Panc1 (cell line): ENCODE data around the gene BPGM. TPM values are rescaled to one million over a fixed set of nuclear protein-coding genes. Genes with fewer than 3 reads are reported as not detected.

Source experiments
- ATAC-seq: fragments of 200-7000 bp; cut with Tn5 transposase; 2 replicates; pipeline ENCODE4 v1.9.1; 2020; ENCODE audit warnings: mild to moderate bottlenecking, moderate library complexity
- BruUV-seq: library from RNA; stranded (reverse); fragments of 400-500 nt; replicated peaks from 2 replicates; lab custom pipeline; 2021; lab: Mats Ljungman, UMichigan
- CTCF ChIA-PET: fragments of 300-600 bp; sonication (Branson Sonifier 250); formaldehyde crosslinking; loops from one replicate; lab custom pipeline; 2022; ENCODE audit warnings: antibody characterized with exemption; lab: Charles Lee
- POLR2A ChIA-PET: fragments of 300-600 bp; sonication (Branson Sonifier 250); formaldehyde crosslinking; loops from one replicate; lab custom pipeline; 2022; ENCODE audit warnings: antibody characterized with exemption; lab: Charles Lee
- DNase-seq: peaks from one replicate; pipeline ENCODE4 v3.0.0-alpha.2; 2010; ENCODE audit warnings: low read depth, low spot score
- H3K27ac ChIP-seq: 2 replicates; pipeline ENCODE4 v1.5.1; 2011; ENCODE audit warnings: mild to moderate bottlenecking, low read length, inconsistent platforms
- H3K27me3 ChIP-seq: fragments of 200-500 bp; sonication (Bioruptor generic); 2 replicates; pipeline ENCODE4 v1.6.0; 2014; ENCODE audit warnings: low read length, inconsistent platforms; ENCODE audit not compliant: control insufficient read depth, insufficient read depth
- H3K36me3 ChIP-seq: fragments of 200-500 bp; sonication (Bioruptor generic); 2 replicates; pipeline ENCODE4 v1.5.1; 2014; ENCODE audit warnings: inconsistent platforms, mild to moderate bottlenecking, low read length, moderate library complexity; ENCODE audit not compliant: control insufficient read depth, insufficient read depth
- H3K4me1 ChIP-seq: 2 replicates; pipeline ENCODE4 v1.5.1; 2011; ENCODE audit warnings: inconsistent platforms, mild to moderate bottlenecking, low read length, moderate library complexity; ENCODE audit not compliant: control insufficient read depth, insufficient read depth
- H3K4me3 ChIP-seq, 2 experiments: 2 replicates each; pipeline ENCODE4 v1.5.1; 2011 to 2012; ENCODE audit warnings: low read depth in 2 of 2, low read length in 2 of 2, mild to moderate bottlenecking in 2 of 2, inconsistent platforms in 1 of 2, moderate library complexity in 1 of 2
- H3K9me3 ChIP-seq: fragments of 200-500 bp; sonication (Bioruptor generic); 2 replicates; pipeline ENCODE4 v1.5.1; 2014; ENCODE audit warnings: low read depth, mild to moderate bottlenecking, inconsistent platforms, low read length, moderate library complexity; ENCODE audit not compliant: control insufficient read depth, insufficient read depth
- POLR2AphosphoS5 ChIP-seq: IDR thresholded peaks from 2 replicates; pipeline ENCODE4 v1.6.1; 2012; ENCODE audit warnings: mild to moderate bottlenecking, low read depth, low read length, moderate library complexity
- SIN3A ChIP-seq: IDR thresholded peaks from 2 replicates; pipeline ENCODE4 v1.6.1; 2012; ENCODE audit warnings: low read depth, mild to moderate bottlenecking, low read length, moderate library complexity, borderline replicate concordance; ENCODE audit not compliant: insufficient read depth
- TCF7L2 ChIP-seq: IDR thresholded peaks from 2 replicates; pipeline ENCODE4 v1.6.1; 2011; ENCODE audit warnings: mild to moderate bottlenecking, low read depth, low read length, inconsistent platforms
- in situ Hi-C: cut with HindIII; loops from 2 replicates; pipeline ENCODE4 v1.10.0; 2016; ENCODE audit warnings: low sequenced_read_pairs, low pct_unique_long_range_greater_than_20kb
- intact Hi-C: fragments of 100-400 bp; cut with micrococcal nuclease; formaldehyde crosslinking; loops from one replicate; pipeline ENCODE4 v1.10.0; 2022; ENCODE audit not compliant: unreplicated experiment
- total RNA-seq: library from RNA; stranded (reverse); gene quantifications from one replicate; pipeline ENCODE4 v1.2.1, GENCODE V29; 2021; ENCODE audit not compliant: unreplicated experiment
- TF ChIP-seq, protein P1 (sequence below): fragments of 450-650 bp; IDR thresholded peaks from 2 replicates; pipeline ENCODE4 v1.5.1; 2017; ENCODE audit warnings: mild to moderate bottlenecking
- TF ChIP-seq, protein P2 (sequence below), 2 experiments: IDR thresholded peaks; 2 replicates each; pipeline ENCODE4 v1.6.1; 2011 to 2012; ENCODE audit warnings: low read depth in 2 of 2, control low read depth in 1 of 2, low read length in 1 of 2, mild to moderate bottlenecking in 1 of 2, moderate library complexity in 1 of 2; ENCODE audit not compliant: insufficient read depth in 1 of 2

BPGM gene
- total RNA-seq, 1 experiment from 2014 or later, result 10.7 TPM

DNA sequence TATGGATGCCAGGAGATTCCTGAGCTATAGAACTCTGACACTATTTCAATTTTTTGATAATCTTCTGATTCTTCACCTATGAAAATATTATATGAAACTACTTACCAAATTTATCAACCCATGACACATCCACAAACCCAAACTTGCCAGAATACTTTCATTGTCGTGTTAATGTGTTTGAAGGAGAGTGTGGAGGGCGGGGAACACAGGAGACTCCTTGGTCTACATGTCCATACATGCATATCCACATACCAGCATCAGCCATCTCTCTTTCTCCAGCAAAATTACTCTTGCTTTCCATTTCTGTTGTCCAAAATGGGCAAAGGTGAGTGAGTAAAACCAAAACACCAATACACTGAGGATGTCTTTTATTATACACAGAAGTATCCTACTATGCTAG is 23.5 kb upstream of the BPGM start:
- ATAC-seq, result no peak
- Histone ChIP-seq H3K4me3 (no peak overlapping the region), H3K27me3 (peaks cover 6% of the 10 kb centered on the region; the same call in 1 of the 2 replicates), H3K27ac (no peak overlapping the region), H3K9me3 (no peaks in the 10 kb centered on the region), H3K36me3 (no peaks in the 10 kb centered on the region), H3K4me1 (no peaks in the 10 kb centered on the region)
- POLR2A ChIA-PET, result no interaction called here
- no TSS peak for BruUV-seq
- TF ChIP-seq, protein P1, sequence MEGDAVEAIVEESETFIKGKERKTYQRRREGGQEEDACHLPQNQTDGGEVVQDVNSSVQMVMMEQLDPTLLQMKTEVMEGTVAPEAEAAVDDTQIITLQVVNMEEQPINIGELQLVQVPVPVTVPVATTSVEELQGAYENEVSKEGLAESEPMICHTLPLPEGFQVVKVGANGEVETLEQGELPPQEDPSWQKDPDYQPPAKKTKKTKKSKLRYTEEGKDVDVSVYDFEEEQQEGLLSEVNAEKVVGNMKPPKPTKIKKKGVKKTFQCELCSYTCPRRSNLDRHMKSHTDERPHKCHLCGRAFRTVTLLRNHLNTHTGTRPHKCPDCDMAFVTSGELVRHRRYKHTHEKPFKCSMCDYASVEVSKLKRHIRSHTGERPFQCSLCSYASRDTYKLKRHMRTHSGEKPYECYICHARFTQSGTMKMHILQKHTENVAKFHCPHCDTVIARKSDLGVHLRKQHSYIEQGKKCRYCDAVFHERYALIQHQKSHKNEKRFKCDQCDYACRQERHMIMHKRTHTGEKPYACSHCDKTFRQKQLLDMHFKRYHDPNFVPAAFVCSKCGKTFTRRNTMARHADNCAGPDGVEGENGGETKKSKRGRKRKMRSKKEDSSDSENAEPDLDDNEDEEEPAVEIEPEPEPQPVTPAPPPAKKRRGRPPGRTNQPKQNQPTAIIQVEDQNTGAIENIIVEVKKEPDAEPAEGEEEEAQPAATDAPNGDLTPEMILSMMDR, result no peak
- TF ChIP-seq, protein P2, sequence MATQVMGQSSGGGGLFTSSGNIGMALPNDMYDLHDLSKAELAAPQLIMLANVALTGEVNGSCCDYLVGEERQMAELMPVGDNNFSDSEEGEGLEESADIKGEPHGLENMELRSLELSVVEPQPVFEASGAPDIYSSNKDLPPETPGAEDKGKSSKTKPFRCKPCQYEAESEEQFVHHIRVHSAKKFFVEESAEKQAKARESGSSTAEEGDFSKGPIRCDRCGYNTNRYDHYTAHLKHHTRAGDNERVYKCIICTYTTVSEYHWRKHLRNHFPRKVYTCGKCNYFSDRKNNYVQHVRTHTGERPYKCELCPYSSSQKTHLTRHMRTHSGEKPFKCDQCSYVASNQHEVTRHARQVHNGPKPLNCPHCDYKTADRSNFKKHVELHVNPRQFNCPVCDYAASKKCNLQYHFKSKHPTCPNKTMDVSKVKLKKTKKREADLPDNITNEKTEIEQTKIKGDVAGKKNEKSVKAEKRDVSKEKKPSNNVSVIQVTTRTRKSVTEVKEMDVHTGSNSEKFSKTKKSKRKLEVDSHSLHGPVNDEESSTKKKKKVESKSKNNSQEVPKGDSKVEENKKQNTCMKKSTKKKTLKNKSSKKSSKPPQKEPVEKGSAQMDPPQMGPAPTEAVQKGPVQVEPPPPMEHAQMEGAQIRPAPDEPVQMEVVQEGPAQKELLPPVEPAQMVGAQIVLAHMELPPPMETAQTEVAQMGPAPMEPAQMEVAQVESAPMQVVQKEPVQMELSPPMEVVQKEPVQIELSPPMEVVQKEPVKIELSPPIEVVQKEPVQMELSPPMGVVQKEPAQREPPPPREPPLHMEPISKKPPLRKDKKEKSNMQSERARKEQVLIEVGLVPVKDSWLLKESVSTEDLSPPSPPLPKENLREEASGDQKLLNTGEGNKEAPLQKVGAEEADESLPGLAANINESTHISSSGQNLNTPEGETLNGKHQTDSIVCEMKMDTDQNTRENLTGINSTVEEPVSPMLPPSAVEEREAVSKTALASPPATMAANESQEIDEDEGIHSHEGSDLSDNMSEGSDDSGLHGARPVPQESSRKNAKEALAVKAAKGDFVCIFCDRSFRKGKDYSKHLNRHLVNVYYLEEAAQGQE (IDR thresholded peaks at IDR 0.05; ENCODE audit: insufficient read depth in 1 of 2, low read depth in 2 of 2, low read length in 1 of 2), result no peak
- TF ChIP-seq SIN3A (no peak), TCF7L2 (no peak), POLR2AphosphoS5 (no peak)
- no peak for DNase-seq
- in situ Hi-C loops (no loop called here), intact Hi-C loops (no loop called here)
- CTCF ChIA-PET, result no interaction called here

DNA sequence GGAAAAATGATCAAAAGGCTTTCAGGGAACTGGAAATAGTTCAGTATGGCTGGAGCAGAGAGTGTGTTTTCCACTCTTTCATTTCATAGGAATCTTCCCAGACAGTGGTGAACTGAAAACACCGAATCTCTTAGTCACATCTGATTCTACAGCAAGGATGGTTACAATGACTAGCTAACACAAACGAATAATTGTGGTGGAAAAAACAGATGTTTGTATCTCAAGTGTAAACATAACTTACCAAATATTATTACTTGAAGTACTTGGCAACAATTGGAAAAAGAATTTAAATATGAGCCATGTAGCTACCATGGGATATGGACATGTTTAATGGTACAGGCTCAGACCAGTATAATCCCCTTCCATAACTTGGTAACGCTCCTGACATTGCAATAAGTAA is 21.1 kb upstream of the BPGM start:
- H3K4me1 ChIP-seq, result no peaks in the 10 kb centered on the region
- TF ChIP-seq POLR2AphosphoS5 (no peak), TCF7L2 (no peak)
- TF ChIP-seq, protein P2 (IDR thresholded peaks at IDR 0.05; ENCODE audit: insufficient read depth in 1 of 2, low read depth in 2 of 2, low read length in 1 of 2), result no peak
- TF ChIP-seq, protein P1, result no peak
- no peaks in the 10 kb centered on the region for H3K36me3 ChIP-seq
- ChIA-PET CTCF (no interaction called here), POLR2A (interaction anchor here (1.0 kb wide), 1 partner anchor 14 kb away, joined by 3 read pairs; no protein-coding TSS in a partner anchor)
- in situ Hi-C loops, result no loop called here
- intact Hi-C loops, result no loop called here
- H3K27ac ChIP-seq, result no peak overlapping the region
- no peaks in the 10 kb centered on the region for H3K9me3 ChIP-seq
- BruUV-seq, result no TSS peak
- ATAC-seq (no peak), DNase-seq (no peak)
- peaks cover 9% of the 10 kb centered on the region; the same call in 1 of the 2 replicates for H3K27me3 ChIP-seq
- no peak overlapping the region for H3K4me3 ChIP-seq
